GM12872 (cell line): ENCODE measurements around the gene TACC2.

Experiments used
- CTCF ChIP-seq: IDR thresholded peaks from 3 replicates; pipeline ENCODE4 v1.5.1; 2011; ENCODE audit warnings: low read depth, mild to moderate bottlenecking, low read length, moderate library complexity; ENCODE audit not compliant: insufficient read depth

TACC2 gene

DNA sequence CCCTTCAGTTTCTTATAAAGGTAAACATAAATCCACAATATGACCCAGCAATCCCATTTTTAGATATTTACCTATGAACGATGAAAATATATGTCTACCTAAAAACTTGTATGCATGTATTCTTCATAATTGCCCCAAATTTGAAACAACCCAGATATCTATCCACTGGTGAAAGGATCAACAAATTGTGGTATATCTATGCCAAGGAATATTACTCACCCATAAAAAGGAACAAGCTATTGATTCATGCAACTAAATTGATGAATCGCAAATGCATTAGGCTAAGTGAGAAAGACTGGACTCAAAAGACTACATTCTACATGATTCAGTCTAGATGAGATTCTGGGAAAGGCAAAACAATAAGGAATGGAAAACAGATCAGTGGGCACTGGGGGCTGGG, 156.2 kb downstream of the TACC2 start:
- TF ChIP-seq CTCF = no peak

DNA sequence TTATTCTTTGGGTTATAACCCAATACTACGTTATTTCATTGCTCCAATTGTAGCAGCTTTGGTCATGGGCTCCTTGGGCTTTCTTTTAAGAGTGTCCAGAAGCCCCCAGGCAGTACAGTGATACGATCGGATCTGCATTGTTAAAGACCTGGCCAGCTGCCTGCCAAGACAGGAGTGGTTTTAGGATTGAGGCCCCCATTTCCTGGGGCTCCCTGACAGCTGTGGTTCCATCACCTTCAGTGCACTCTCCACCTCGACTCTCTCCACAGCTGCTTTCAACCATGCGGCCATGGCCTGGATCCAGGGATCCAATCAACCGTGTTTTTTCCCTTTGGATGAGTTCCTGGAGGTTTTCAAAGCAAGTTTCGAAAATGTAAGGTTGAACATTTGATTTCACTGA, 158.7 kb downstream of the TACC2 start:
- TF ChIP-seq CTCF = no peak

DNA sequence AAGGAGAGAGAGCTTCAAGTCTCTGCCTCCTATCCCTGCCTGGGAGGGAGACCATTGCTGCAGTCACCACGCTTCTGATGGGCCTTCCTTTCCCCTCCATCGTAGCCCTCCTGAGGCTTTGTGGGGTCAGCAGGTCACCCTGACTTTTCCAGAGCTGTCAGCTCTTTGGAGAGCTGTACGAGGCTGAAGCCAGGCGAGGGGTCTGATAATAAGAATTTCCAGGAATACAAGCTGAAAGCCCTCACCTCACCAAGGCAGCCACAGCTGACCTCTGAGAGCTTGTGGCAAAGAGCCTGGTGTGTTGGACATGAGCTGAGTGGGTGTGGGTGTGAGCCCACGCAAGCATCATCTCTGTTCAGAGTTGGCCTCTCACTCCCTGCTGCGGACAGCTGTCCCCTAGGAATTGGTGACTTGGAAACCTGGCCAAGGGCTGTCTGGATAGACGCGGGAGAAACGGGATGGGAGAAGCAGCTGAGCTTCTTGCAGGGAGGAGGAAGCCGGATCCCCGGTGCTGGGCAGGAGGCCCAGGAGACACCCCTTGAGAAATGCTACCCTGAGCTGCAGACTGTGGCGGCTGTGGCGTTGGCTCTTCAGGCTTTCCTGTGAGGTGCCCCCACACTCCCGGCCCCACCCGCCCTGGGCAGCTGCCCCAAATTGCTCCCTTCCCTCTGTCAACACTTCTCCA, 160.1 kb downstream of the TACC2 start:
- no peak for TF ChIP-seq CTCF

GRCh38 chr10:122149561-122150505, 160.9 kb downstream of the TACC2 start:
- no peak for TF ChIP-seq CTCF

DNA sequence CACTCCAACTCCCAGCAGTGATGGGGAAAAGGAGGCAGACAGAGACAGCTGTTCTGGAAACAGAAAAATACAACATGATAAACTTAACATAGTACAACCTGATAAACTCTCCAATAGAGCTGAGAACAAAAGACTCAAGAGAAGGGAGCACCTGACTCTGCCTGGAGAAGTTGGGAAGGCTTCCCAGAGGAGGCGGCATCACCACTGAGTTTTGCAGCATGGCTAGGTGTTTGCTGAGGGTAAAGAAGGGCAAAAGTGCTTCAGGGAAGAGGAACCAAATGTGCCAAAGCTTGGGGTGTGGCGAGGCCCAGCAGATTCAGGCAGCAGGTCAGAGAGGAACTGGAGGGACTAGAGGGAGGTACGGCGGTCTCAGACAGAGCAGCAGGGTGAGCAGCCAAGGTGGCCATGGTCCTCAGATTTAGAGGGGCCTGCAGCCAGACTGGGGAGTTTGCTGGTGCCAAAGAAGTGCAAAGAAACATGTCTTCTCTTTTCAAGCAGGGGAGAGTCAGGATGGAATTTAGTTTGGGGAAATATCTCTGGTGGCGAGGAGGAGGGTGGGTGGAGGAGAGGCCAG, 162.2 kb downstream of the TACC2 start:
- TF ChIP-seq CTCF = no peak

GRCh38 chr10:122152544-122152943, 163.6 kb downstream of the TACC2 start:
- TF ChIP-seq CTCF = no peak

GRCh38 chr10:122154031-122154544, 165.1 kb downstream of the TACC2 start:
- TF ChIP-seq CTCF = no peak
